LHCN-M2 (cell line): ENCODE results near the gene ZC3H13. TPM values are rescaled to one million over a fixed set of nuclear protein-coding genes. Genes with fewer than 3 reads are reported as not detected.

Experiments
- DNase-seq: peaks from one replicate; pipeline ENCODE4 v3.0.0-alpha.2; 2012; ENCODE audit warnings: low read depth
- polyA plus RNA-seq: library from polyadenylated mRNA; unstranded; fragments of >200 nt; gene quantifications from one replicate; pipeline ENCODE4 v1.2.1, GENCODE V29; 2012; ENCODE audit warnings: missing spikeins
- total RNA-seq: library from RNA; depleted of rRNA; stranded (reverse); fragments of >200 nt; gene quantifications from 2 replicates; pipeline ENCODE4 v1.2.3, GENCODE V29; 2014; rRNA removed

Gene ZC3H13
- total RNA-seq, result 13.0 and 15.4 TPM in 2 replicates
- polyA plus RNA-seq, result 12.0 TPM

- peak; percentile 95 for DNase-seq
These were observed at the start of gene ZC3H13 for GRCh38 chr13:46052319-46053161. TSS of gene ZC3H13 (minus strand) at chr13:46052746. CDS start at chr13:46045507, 7,239 bp downstream.

- no peak for DNase-seq
These were observed 49.7 kb upstream of the ZC3H13 start for GRCh38 chr13:46102255-46102605.

- no peak for DNase-seq
These were observed 49.1 kb upstream of the ZC3H13 start for GRCh38 chr13:46101484-46102254.

GRCh38 chr13:46101002-46101401 is 48.5 kb upstream of the ZC3H13 start:
- no peak for DNase-seq

GRCh38 chr13:46100191-46100815 is 47.8 kb upstream of the ZC3H13 start:
- peak; percentile 22 for DNase-seq

GRCh38 chr13:46097663-46098062 is 45.1 kb upstream of the ZC3H13 start:
- DNase-seq, result no peak

- peak; percentile 78 for DNase-seq
These were observed 44.5 kb upstream of the ZC3H13 start for GRCh38 chr13:46097015-46097414.

GRCh38 chr13:46094478-46094877 is 41.9 kb upstream of the ZC3H13 start:
- no peak for DNase-seq

- no peak for DNase-seq
These were observed 36.4 kb upstream of the ZC3H13 start for GRCh38 chr13:46088821-46089562.

- DNase-seq, result no peak
These were observed 34.9 kb upstream of the ZC3H13 start for GRCh38 chr13:46087481-46087880.

GRCh38 chr13:46086985-46087384 is 34.4 kb upstream of the ZC3H13 start:
- DNase-seq, result no peak

- DNase-seq, result no peak
These were observed 33.9 kb upstream of the ZC3H13 start for GRCh38 chr13:46086421-46086922.

- no peak for DNase-seq
These were observed 33.2 kb upstream of the ZC3H13 start for GRCh38 chr13:46085737-46086136.

GRCh38 chr13:46082324-46082723 is 29.8 kb upstream of the ZC3H13 start:
- DNase-seq, result no peak

- no peak for DNase-seq
These were observed 27.2 kb upstream of the ZC3H13 start for GRCh38 chr13:46079770-46080169.

- no peak for DNase-seq
These were observed 24.7 kb upstream of the ZC3H13 start for GRCh38 chr13:46077265-46077664.

GRCh38 chr13:46076827-46077226 is 24.3 kb upstream of the ZC3H13 start:
- DNase-seq, result no peak

GRCh38 chr13:46075811-46076210 is 23.3 kb upstream of the ZC3H13 start:
- no peak for DNase-seq

GRCh38 chr13:46071590-46072249 is 19.2 kb upstream of the ZC3H13 start:
- DNase-seq, result no peak

GRCh38 chr13:46063292-46063691 is 10.7 kb upstream of the ZC3H13 start:
- no peak for DNase-seq

- peak; percentile 48 for DNase-seq
These were observed 9.6 kb upstream of the ZC3H13 start for GRCh38 chr13:46062185-46062584.
